ENCODE data around the gene ORC1. TPM values are rescaled to one million over a fixed set of nuclear protein-coding genes. Genes with fewer than 3 reads are reported as not detected.

Gene ORC1
- total and polyA plus RNA-seq, 2 experiments from 2014 or later, result 15.1 to 55.0 TPM

DNA sequence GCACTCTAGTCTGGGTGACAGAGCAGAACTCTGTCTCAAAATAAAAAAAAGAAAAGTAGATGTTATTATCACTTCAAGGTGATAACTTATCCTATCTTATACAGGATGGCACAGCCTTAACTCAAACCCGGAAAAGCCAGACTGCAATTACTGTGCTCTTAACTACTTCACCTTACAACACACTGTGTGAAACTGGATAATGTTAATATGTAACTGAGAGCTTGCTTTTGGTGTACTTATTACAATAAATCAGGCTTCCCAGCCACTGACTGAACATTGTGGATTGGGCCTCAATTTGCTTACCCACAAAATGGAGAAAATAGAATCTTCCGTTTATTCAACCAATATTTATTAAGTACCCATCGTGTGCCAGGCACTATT lies 1.4 kb downstream of the ORC1 start:
- peaks cover 15% of the 10 kb centered on the region for H3K4me1 ChIP-seq (ENCODE audit: insufficient read depth)
- no peak for ATAC-seq
- H4K20me1 ChIP-seq (replicated peaks; ENCODE audit: insufficient read depth), result peaks cover 28% of the 10 kb centered on the region
- H3K4me2 ChIP-seq, result peak overlapping the region; percentile 93
- H3K27me3 Mint-ChIP-seq (ENCODE audit: insufficient read depth, low read depth, poor library complexity), result no peaks in the 10 kb centered on the region
- TF ChIP-seq EZH2 (IDR thresholded peaks at IDR 0.05; ENCODE audit: low read depth, unreplicated experiment) (no peak), ZNF331 (CRISPR knock-in tag; IDR thresholded peaks at IDR 0.05; ENCODE audit: low read depth) (no peak), CREB1 (CRISPR knock-in tag; IDR thresholded peaks at IDR 0.05; ENCODE audit: low read depth) (no peak), STAT1 (IDR thresholded peaks at IDR 0.05; ENCODE audit: unreplicated experiment) (no peak), POLR2AphosphoS5 (IDR thresholded peaks at IDR 0.05; ENCODE audit: low read depth) (no peak), ZNF114 (CRISPR knock-in tag; IDR thresholded peaks at IDR 0.05) (no peak), EZH2phosphoT487 (IDR thresholded peaks at IDR 0.05; ENCODE audit: unreplicated experiment) (no peak), NANOG (IDR thresholded peaks at IDR 0.05; ENCODE audit: borderline replicate concordance) (no peak), JUNB (IDR thresholded peaks at IDR 0.05; ENCODE audit: unreplicated experiment) (no peak)
- TF ChIP-seq, protein P1, sequence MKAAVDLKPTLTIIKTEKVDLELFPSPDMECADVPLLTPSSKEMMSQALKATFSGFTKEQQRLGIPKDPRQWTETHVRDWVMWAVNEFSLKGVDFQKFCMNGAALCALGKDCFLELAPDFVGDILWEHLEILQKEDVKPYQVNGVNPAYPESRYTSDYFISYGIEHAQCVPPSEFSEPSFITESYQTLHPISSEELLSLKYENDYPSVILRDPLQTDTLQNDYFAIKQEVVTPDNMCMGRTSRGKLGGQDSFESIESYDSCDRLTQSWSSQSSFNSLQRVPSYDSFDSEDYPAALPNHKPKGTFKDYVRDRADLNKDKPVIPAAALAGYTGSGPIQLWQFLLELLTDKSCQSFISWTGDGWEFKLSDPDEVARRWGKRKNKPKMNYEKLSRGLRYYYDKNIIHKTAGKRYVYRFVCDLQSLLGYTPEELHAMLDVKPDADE (IDR thresholded peaks at IDR 0.05), result no peak
- TF ChIP-seq, protein P2, sequence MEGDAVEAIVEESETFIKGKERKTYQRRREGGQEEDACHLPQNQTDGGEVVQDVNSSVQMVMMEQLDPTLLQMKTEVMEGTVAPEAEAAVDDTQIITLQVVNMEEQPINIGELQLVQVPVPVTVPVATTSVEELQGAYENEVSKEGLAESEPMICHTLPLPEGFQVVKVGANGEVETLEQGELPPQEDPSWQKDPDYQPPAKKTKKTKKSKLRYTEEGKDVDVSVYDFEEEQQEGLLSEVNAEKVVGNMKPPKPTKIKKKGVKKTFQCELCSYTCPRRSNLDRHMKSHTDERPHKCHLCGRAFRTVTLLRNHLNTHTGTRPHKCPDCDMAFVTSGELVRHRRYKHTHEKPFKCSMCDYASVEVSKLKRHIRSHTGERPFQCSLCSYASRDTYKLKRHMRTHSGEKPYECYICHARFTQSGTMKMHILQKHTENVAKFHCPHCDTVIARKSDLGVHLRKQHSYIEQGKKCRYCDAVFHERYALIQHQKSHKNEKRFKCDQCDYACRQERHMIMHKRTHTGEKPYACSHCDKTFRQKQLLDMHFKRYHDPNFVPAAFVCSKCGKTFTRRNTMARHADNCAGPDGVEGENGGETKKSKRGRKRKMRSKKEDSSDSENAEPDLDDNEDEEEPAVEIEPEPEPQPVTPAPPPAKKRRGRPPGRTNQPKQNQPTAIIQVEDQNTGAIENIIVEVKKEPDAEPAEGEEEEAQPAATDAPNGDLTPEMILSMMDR (conservative IDR thresholded peaks at IDR 0.05; ENCODE audit: low read depth in 2 of 2), result no peak
- TF ChIP-seq, protein P3, sequence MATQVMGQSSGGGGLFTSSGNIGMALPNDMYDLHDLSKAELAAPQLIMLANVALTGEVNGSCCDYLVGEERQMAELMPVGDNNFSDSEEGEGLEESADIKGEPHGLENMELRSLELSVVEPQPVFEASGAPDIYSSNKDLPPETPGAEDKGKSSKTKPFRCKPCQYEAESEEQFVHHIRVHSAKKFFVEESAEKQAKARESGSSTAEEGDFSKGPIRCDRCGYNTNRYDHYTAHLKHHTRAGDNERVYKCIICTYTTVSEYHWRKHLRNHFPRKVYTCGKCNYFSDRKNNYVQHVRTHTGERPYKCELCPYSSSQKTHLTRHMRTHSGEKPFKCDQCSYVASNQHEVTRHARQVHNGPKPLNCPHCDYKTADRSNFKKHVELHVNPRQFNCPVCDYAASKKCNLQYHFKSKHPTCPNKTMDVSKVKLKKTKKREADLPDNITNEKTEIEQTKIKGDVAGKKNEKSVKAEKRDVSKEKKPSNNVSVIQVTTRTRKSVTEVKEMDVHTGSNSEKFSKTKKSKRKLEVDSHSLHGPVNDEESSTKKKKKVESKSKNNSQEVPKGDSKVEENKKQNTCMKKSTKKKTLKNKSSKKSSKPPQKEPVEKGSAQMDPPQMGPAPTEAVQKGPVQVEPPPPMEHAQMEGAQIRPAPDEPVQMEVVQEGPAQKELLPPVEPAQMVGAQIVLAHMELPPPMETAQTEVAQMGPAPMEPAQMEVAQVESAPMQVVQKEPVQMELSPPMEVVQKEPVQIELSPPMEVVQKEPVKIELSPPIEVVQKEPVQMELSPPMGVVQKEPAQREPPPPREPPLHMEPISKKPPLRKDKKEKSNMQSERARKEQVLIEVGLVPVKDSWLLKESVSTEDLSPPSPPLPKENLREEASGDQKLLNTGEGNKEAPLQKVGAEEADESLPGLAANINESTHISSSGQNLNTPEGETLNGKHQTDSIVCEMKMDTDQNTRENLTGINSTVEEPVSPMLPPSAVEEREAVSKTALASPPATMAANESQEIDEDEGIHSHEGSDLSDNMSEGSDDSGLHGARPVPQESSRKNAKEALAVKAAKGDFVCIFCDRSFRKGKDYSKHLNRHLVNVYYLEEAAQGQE (IDR thresholded peaks at IDR 0.05; ENCODE audit: unreplicated experiment), result no peak
- TF ChIP-seq, protein P4, sequence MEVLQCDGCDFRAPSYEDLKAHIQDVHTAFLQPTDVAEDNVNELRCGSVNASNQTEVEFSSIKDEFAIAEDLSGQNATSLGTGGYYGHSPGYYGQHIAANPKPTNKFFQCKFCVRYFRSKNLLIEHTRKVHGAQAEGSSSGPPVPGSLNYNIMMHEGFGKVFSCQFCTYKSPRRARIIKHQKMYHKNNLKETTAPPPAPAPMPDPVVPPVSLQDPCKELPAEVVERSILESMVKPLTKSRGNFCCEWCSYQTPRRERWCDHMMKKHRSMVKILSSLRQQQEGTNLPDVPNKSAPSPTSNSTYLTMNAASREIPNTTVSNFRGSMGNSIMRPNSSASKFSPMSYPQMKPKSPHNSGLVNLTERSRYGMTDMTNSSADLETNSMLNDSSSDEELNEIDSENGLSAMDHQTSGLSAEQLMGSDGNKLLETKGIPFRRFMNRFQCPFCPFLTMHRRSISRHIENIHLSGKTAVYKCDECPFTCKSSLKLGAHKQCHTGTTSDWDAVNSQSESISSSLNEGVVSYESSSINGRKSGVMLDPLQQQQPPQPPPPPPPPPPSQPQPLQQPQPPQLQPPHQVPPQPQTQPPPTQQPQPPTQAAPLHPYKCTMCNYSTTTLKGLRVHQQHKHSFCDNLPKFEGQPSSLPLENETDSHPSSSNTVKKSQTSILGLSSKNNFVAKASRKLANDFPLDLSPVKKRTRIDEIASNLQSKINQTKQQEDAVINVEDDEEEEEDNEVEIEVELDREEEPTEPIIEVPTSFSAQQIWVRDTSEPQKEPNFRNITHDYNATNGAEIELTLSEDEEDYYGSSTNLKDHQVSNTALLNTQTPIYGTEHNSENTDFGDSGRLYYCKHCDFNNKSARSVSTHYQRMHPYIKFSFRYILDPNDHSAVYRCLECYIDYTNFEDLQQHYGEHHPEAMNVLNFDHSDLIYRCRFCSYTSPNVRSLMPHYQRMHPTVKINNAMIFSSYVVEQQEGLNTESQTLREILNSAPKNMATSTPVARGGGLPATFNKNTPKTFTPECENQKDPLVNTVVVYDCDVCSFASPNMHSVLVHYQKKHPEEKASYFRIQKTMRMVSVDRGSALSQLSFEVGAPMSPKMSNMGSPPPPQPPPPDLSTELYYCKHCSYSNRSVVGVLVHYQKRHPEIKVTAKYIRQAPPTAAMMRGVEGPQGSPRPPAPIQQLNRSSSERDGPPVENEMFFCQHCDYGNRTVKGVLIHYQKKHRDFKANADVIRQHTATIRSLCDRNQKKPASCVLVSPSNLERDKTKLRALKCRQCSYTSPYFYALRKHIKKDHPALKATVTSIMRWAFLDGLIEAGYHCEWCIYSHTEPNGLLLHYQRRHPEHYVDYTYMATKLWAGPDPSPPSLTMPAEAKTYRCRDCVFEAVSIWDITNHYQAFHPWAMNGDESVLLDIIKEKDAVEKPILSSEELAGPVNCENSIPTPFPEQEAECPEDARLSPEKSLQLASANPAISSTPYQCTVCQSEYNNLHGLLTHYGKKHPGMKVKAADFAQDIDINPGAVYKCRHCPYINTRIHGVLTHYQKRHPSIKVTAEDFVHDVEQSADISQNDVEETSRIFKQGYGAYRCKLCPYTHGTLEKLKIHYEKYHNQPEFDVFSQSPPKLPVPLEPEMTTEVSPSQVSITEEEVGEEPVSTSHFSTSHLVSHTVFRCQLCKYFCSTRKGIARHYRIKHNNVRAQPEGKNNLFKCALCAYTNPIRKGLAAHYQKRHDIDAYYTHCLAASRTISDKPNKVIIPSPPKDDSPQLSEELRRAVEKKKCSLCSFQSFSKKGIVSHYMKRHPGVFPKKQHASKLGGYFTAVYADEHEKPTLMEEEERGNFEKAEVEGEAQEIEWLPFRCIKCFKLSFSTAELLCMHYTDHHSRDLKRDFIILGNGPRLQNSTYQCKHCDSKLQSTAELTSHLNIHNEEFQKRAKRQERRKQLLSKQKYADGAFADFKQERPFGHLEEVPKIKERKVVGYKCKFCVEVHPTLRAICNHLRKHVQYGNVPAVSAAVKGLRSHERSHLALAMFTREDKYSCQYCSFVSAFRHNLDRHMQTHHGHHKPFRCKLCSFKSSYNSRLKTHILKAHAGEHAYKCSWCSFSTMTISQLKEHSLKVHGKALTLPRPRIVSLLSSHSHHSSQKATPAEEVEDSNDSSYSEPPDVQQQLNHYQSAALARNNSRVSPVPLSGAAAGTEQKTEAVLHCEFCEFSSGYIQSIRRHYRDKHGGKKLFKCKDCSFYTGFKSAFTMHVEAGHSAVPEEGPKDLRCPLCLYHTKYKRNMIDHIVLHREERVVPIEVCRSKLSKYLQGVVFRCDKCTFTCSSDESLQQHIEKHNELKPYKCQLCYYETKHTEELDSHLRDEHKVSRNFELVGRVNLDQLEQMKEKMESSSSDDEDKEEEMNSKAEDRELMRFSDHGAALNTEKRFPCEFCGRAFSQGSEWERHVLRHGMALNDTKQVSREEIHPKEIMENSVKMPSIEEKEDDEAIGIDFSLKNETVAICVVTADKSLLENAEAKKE (CRISPR knock-in tag; IDR thresholded peaks at IDR 0.05), result no peak
- peak overlapping the region; percentile 82 for H3K4me3 ChIP-seq
- DNase-seq (ENCODE audit: low spot score), result no peak
- H3K36me3 Mint-ChIP-seq (ENCODE audit: low read depth), result peaks cover 68% of the 10 kb centered on the region
- peaks cover 30% of the 10 kb centered on the region for H3K36me3 ChIP-seq (ENCODE audit: insufficient read depth)
- peak overlapping the region; percentile 100 for H3K4me3 Mint-ChIP-seq
- H3K27ac Mint-ChIP-seq, result peak overlapping the region; percentile 100; the same call in 1 of the 2 replicates
- no peaks in the 10 kb centered on the region for H3K9me3 Mint-ChIP-seq
- no peak overlapping the region for H2AFZ ChIP-seq
- peaks cover 86% of the 10 kb centered on the region for H3K79me2 ChIP-seq (replicated peaks; ENCODE audit: insufficient read depth)
- no peaks in the 10 kb centered on the region for H3K27me3 ChIP-seq (ENCODE audit: insufficient read depth)
- H3K27ac ChIP-seq (ENCODE audit: low read depth), result peak overlapping the region; percentile 99; the same call in 1 of the 2 replicates
- peaks cover 16% of the 10 kb centered on the region; the same call in 2 of the 3 replicates for H3K4me1 Mint-ChIP-seq
- peaks cover 11% of the 10 kb centered on the region; the same call in 1 of the 2 replicates for H3F3A ChIP-seq (replicated peaks; ENCODE audit: low read depth)
- no peaks in the 10 kb centered on the region for H3K9me2 ChIP-seq (ENCODE audit: insufficient read depth)

Measured in GM23338 (cell line).